WTC11 (cell line): Measurements from ENCODE around the gene ZBTB44. TPM values are rescaled to one million over a fixed set of nuclear protein-coding genes. Genes with fewer than 3 reads are reported as not detected.

Experiments used
- ATAC-seq: fragments of 200-7000 bp; cut with Tn5 transposase; 2 replicates; pipeline ENCODE4 v1.10.0; 2021; ENCODE audit warnings: mild to moderate bottlenecking, moderate library complexity
- CTCF ChIA-PET: fragments of 300-600 bp; sonication (Branson Sonifier 250); formaldehyde crosslinking; loops from one replicate; lab custom pipeline; 2021; ENCODE audit warnings: antibody characterized with exemption; lab: Charles Lee
- POLR2A ChIA-PET: fragments of 350-600 bp; sonication (Branson Sonifier 250); formaldehyde crosslinking; loops from one replicate; lab custom pipeline; 2021; ENCODE audit warnings: antibody characterized with exemption; lab: Charles Lee
- DNase-seq: peaks from one replicate; pipeline ENCODE4 v3.0.0; 2021; ENCODE audit warnings: low spot score
- H3K27ac Mint-ChIP-seq: 2 replicates; pipeline ENCODE4 v1.8.0; 2021; ENCODE audit warnings: mixed read lengths
- H3K27me3 Mint-ChIP-seq: 2 replicates; pipeline ENCODE4 v1.8.0; 2021; ENCODE audit warnings: low read depth, mild to moderate bottlenecking, moderate library complexity, mixed read lengths
- H3K36me3 Mint-ChIP-seq: 2 replicates; pipeline ENCODE4 v1.8.0; 2021; ENCODE audit warnings: mixed read lengths
- H3K4me1 Mint-ChIP-seq: 2 replicates; pipeline ENCODE4 v1.8.0; 2022; ENCODE audit warnings: mixed read lengths
- H3K4me3 Mint-ChIP-seq: 2 replicates; pipeline ENCODE4 v1.8.0; 2021; ENCODE audit warnings: mild to moderate bottlenecking, moderate library complexity, mixed read lengths
- H3K9me3 Mint-ChIP-seq: 2 replicates; pipeline ENCODE4 v1.8.0; 2021; ENCODE audit warnings: mixed read lengths
- EMX1 ChIP-seq: fragments of 250-450 bp; sonication (Bioruptor Pico); IDR thresholded peaks from 2 replicates; pipeline ENCODE4 v1.8.0; 2021; ENCODE audit warnings: mild to moderate bottlenecking
- ETV6 ChIP-seq: sonication (generic); formaldehyde crosslinking; IDR thresholded peaks from 2 replicates; pipeline ENCODE4 v1.8.1; 2022; ENCODE audit warnings: mild to moderate bottlenecking, missing genetic modification reagents
- GABPB1 ChIP-seq: sonication (generic); formaldehyde crosslinking; IDR thresholded peaks from 2 replicates; pipeline ENCODE4 v1.8.1; 2023; ENCODE audit warnings: mild to moderate bottlenecking, missing genetic modification reagents
- ZNF317 ChIP-seq: sonication (generic); formaldehyde crosslinking; IDR thresholded peaks from 2 replicates; pipeline ENCODE4 v1.8.1; 2023; ENCODE audit warnings: low read depth, mild to moderate bottlenecking, moderate library complexity, missing genetic modification reagents, borderline replicate concordance
- total RNA-seq: library from RNA; stranded (reverse); gene quantifications from 3 replicates; pipeline ENCODE4 v1.2.3, GENCODE V29; 2021
- TF ChIP-seq, protein P1 (sequence below): fragments of 200-600 bp; IDR thresholded peaks from 2 replicates; pipeline ENCODE4 v1.8.0; 2022; ENCODE audit warnings: antibody characterized with exemption
- TF ChIP-seq, protein P2 (sequence below): fragments of 250-450 bp; sonication (Bioruptor Pico); IDR thresholded peaks from 2 replicates; pipeline ENCODE4 v1.9.0; 2021; ENCODE audit warnings: mild to moderate bottlenecking
- TF ChIP-seq, protein P3 (sequence below): sonication (generic); formaldehyde crosslinking; IDR thresholded peaks from 2 replicates; pipeline ENCODE4 v1.8.1; 2022; ENCODE audit warnings: missing genetic modification reagents, borderline replicate concordance
- TF ChIP-seq, protein P4 (sequence below): sonication (generic); formaldehyde crosslinking; IDR thresholded peaks from 2 replicates; pipeline ENCODE4 v1.8.0; 2023; ENCODE audit warnings: mild to moderate bottlenecking, missing genetic modification reagents
- TF ChIP-seq, protein P5 (sequence below): sonication (generic); formaldehyde crosslinking; IDR thresholded peaks from 2 replicates; pipeline ENCODE4 v1.8.0; 2022; ENCODE audit warnings: mild to moderate bottlenecking, missing genetic modification reagents
- TF ChIP-seq, protein P6 (sequence below): sonication (generic); formaldehyde crosslinking; IDR thresholded peaks from 2 replicates; pipeline ENCODE4 v1.8.0; 2023; ENCODE audit warnings: missing genetic modification reagents
- TF ChIP-seq, protein P7 (sequence below): sonication (generic); formaldehyde crosslinking; IDR thresholded peaks from 2 replicates; pipeline ENCODE4 v1.8.0; 2022; ENCODE audit warnings: mild to moderate bottlenecking, missing genetic modification reagents

The ZBTB44 gene
- total RNA-seq, 1 experiment from 2014 or later, result 107 TPM

DNA sequence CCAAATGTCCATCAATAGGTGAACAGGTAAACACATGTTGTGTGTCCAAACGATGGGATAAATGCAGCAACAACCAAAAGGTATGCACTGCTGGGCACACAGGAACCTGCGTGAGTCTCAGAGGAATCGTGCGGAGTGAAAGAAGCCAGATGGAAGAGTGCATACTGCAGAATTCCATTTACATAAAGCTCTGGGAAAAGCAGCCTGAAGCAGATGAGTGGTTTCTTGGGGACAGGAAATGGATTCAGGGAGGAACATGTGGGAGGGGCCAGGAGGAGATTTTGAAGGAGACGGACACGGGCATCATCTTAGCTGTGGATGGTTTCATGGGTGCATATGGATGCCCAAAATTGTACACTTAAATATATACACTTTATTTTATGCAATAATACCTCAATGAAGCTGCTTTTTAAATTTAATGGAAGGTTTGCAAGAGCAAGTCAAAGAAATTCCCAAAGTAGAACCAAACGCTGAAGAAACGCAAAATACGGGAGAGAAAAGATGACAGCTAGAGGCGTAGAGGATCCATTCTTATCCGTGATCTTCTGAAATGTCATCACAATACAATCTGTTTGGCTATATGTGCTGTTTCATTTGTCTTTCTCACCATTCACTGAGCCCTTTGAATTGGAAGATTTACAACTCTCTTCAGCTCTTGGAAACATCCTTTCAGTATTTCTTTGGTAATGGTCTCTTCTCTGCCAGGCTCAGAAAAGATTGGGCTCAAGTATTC lies 130.7 kb downstream of the ZBTB44 start:
- H3K27ac Mint-ChIP-seq, result no peak overlapping the region
- no peaks in the 10 kb centered on the region for H3K27me3 Mint-ChIP-seq
- no peaks in the 10 kb centered on the region for H3K9me3 Mint-ChIP-seq
- no peak for DNase-seq
- TF ChIP-seq ETV6, result no peak
- TF ChIP-seq, protein P1, sequence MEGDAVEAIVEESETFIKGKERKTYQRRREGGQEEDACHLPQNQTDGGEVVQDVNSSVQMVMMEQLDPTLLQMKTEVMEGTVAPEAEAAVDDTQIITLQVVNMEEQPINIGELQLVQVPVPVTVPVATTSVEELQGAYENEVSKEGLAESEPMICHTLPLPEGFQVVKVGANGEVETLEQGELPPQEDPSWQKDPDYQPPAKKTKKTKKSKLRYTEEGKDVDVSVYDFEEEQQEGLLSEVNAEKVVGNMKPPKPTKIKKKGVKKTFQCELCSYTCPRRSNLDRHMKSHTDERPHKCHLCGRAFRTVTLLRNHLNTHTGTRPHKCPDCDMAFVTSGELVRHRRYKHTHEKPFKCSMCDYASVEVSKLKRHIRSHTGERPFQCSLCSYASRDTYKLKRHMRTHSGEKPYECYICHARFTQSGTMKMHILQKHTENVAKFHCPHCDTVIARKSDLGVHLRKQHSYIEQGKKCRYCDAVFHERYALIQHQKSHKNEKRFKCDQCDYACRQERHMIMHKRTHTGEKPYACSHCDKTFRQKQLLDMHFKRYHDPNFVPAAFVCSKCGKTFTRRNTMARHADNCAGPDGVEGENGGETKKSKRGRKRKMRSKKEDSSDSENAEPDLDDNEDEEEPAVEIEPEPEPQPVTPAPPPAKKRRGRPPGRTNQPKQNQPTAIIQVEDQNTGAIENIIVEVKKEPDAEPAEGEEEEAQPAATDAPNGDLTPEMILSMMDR, result no peak
- TF ChIP-seq, protein P2, sequence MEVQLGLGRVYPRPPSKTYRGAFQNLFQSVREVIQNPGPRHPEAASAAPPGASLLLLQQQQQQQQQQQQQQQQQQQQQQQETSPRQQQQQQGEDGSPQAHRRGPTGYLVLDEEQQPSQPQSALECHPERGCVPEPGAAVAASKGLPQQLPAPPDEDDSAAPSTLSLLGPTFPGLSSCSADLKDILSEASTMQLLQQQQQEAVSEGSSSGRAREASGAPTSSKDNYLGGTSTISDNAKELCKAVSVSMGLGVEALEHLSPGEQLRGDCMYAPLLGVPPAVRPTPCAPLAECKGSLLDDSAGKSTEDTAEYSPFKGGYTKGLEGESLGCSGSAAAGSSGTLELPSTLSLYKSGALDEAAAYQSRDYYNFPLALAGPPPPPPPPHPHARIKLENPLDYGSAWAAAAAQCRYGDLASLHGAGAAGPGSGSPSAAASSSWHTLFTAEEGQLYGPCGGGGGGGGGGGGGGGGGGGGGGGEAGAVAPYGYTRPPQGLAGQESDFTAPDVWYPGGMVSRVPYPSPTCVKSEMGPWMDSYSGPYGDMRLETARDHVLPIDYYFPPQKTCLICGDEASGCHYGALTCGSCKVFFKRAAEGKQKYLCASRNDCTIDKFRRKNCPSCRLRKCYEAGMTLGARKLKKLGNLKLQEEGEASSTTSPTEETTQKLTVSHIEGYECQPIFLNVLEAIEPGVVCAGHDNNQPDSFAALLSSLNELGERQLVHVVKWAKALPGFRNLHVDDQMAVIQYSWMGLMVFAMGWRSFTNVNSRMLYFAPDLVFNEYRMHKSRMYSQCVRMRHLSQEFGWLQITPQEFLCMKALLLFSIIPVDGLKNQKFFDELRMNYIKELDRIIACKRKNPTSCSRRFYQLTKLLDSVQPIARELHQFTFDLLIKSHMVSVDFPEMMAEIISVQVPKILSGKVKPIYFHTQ (CRISPR knock-in tag), result no peak
- TF ChIP-seq, protein P3, sequence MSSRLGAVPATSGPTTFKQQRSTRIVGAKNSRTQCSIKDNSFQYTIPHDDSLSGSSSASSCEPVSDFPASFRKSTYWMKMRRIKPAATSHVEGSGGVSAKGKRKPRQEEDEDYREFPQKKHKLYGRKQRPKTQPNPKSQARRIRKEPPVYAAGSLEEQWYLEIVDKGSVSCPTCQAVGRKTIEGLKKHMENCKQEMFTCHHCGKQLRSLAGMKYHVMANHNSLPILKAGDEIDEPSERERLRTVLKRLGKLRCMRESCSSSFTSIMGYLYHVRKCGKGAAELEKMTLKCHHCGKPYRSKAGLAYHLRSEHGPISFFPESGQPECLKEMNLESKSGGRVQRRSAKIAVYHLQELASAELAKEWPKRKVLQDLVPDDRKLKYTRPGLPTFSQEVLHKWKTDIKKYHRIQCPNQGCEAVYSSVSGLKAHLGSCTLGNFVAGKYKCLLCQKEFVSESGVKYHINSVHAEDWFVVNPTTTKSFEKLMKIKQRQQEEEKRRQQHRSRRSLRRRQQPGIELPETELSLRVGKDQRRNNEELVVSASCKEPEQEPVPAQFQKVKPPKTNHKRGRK (CRISPR knock-in tag), result no peak
- TF ChIP-seq, protein P4, sequence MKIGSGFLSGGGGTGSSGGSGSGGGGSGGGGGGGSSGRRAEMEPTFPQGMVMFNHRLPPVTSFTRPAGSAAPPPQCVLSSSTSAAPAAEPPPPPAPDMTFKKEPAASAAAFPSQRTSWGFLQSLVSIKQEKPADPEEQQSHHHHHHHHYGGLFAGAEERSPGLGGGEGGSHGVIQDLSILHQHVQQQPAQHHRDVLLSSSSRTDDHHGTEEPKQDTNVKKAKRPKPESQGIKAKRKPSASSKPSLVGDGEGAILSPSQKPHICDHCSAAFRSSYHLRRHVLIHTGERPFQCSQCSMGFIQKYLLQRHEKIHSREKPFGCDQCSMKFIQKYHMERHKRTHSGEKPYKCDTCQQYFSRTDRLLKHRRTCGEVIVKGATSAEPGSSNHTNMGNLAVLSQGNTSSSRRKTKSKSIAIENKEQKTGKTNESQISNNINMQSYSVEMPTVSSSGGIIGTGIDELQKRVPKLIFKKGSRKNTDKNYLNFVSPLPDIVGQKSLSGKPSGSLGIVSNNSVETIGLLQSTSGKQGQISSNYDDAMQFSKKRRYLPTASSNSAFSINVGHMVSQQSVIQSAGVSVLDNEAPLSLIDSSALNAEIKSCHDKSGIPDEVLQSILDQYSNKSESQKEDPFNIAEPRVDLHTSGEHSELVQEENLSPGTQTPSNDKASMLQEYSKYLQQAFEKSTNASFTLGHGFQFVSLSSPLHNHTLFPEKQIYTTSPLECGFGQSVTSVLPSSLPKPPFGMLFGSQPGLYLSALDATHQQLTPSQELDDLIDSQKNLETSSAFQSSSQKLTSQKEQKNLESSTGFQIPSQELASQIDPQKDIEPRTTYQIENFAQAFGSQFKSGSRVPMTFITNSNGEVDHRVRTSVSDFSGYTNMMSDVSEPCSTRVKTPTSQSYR, result no peak
- TF ChIP-seq ZNF317 (CRISPR knock-in tag), result no peak
- CTCF ChIA-PET, result interaction anchor here (0.6 to 1.9 kb wide), 4 partner anchors 29 to 732 kb away, joined by 3 to 6 read pairs (median 4); partner anchors contain the start of gene SNX19
- no peak overlapping the region for H3K4me3 Mint-ChIP-seq
- no peak for ATAC-seq
- no peaks in the 10 kb centered on the region for H3K36me3 Mint-ChIP-seq
- POLR2A ChIA-PET, result interaction anchor here (0.7 kb wide), 1 partner anchor 199 kb away, joined by 3 read pairs; no protein-coding TSS in a partner anchor
- H3K4me1 Mint-ChIP-seq, result peaks cover 13% of the 10 kb centered on the region

DNA sequence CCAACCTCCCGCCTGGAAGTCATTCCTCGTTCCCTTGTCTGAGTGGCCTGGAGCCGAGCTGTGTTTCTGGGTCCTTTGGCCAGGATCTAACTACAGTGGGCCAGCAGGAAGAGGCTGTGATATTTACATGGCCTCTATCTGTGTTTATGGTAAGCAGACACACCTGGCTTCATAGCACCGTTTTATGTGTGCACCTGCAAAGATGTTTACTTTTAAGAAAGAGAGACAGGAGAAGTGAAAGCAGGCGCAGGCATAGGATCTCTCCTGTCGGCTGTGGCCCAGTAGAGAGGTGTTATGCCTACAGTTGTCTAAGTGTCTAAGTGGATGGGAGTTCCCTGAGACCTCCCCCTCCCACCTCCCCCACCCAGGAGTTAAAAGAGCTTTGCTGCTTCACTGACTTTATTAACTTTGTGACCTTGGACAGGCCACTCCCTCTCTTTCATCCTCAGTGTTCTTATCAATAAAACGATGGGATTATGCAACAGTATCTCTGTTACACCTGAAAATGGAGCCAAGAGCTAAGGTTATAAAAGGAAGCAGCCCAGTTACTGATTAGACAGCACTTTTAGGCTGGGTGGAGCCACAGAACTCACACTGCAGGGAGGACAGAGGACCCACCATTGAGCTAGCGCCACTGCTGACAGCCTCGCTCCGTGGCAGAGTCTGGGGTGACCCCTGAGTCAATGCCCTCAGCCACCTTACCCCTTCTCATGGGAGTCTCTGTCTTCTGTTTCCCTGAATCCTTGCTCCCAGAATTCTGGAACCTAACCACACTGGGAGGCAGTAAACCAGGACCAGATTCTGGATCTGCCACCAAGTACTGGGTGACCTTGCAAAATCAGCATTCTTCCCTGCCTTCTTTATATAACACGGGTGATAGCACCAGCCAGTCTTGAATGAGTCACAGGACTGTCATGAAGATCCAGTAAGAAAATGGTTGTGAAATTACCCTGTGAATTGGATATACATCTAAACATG lies 133.1 kb downstream of the ZBTB44 start:
- POLR2A ChIA-PET, result interaction anchor here (0.8 kb wide), 1 partner anchor 35 kb away, joined by 3 read pairs; no protein-coding TSS in a partner anchor
- ATAC-seq, result no peak
- H3K4me3 Mint-ChIP-seq, result no peak overlapping the region
- no peak for DNase-seq
- peaks cover 16% of the 10 kb centered on the region for H3K4me1 Mint-ChIP-seq
- CTCF ChIA-PET, result interaction anchor here (0.6 to 0.7 kb wide), 3 partner anchors 21 to 309 kb away, joined by 3 read pairs; no protein-coding TSS in a partner anchor
- H3K9me3 Mint-ChIP-seq, result no peaks in the 10 kb centered on the region
- H3K27me3 Mint-ChIP-seq, result no peaks in the 10 kb centered on the region
- no peak overlapping the region for H3K27ac Mint-ChIP-seq
- no peaks in the 10 kb centered on the region for H3K36me3 Mint-ChIP-seq
- TF ChIP-seq, protein P2 (CRISPR knock-in tag), result no peak
- TF ChIP-seq, protein P5, sequence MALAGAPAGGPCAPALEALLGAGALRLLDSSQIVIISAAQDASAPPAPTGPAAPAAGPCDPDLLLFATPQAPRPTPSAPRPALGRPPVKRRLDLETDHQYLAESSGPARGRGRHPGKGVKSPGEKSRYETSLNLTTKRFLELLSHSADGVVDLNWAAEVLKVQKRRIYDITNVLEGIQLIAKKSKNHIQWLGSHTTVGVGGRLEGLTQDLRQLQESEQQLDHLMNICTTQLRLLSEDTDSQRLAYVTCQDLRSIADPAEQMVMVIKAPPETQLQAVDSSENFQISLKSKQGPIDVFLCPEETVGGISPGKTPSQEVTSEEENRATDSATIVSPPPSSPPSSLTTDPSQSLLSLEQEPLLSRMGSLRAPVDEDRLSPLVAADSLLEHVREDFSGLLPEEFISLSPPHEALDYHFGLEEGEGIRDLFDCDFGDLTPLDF (CRISPR knock-in tag), result no peak
- TF ChIP-seq, protein P4, result no peak
- TF ChIP-seq, protein P6, sequence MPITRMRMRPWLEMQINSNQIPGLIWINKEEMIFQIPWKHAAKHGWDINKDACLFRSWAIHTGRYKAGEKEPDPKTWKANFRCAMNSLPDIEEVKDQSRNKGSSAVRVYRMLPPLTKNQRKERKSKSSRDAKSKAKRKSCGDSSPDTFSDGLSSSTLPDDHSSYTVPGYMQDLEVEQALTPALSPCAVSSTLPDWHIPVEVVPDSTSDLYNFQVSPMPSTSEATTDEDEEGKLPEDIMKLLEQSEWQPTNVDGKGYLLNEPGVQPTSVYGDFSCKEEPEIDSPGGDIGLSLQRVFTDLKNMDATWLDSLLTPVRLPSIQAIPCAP (CRISPR knock-in tag), result no peak
- TF ChIP-seq, protein P7, sequence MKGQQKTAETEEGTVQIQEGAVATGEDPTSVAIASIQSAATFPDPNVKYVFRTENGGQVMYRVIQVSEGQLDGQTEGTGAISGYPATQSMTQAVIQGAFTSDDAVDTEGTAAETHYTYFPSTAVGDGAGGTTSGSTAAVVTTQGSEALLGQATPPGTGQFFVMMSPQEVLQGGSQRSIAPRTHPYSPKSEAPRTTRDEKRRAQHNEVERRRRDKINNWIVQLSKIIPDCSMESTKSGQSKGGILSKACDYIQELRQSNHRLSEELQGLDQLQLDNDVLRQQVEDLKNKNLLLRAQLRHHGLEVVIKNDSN, result no peak
- TF ChIP-seq GABPB1 (CRISPR knock-in tag), result peak; percentile 68; the same call in 1 of the 2 replicates
- TF ChIP-seq EMX1 (CRISPR knock-in tag), result no peak
